ENCODE results near the gene PMEPA1. TPM values are rescaled to one million over a fixed set of nuclear protein-coding genes. Genes with fewer than 3 reads are reported as not detected.

PMEPA1 gene
- polyA plus RNA-seq, 1 donor = 18.9 TPM

GRCh38 chr20:57669632-57670031, 40.2 kb downstream of the PMEPA1 start:
- Histone ChIP-seq H3K27ac (ENCODE audit: low read length) (no peak overlapping the region), H3K4me1 (ENCODE audit: control insufficient read depth, insufficient read depth, low read length) (peaks cover 2% of the 10 kb centered on the region), H3K4me3 (ENCODE audit: low read length) (no peak overlapping the region), H3K27me3 (ENCODE audit: control insufficient read depth, insufficient read depth, low read length) (no peaks in the 10 kb centered on the region), H3K9me3 (ENCODE audit: control insufficient read depth, low read depth, low read length) (no peaks in the 10 kb centered on the region), H3K36me3 (ENCODE audit: control insufficient read depth, insufficient read depth, low read length) (no peaks in the 10 kb centered on the region)
- WGBS (ENCODE audit: insufficient coverage, low lambda C conversion rate) = no CpG with 5 or more reads among the region's 8 CpGs
- DNase-seq = no peak

- Histone ChIP-seq H3K9me3 (ENCODE audit: control insufficient read depth, low read depth, low read length) (no peaks in the 10 kb centered on the region), H3K4me3 (ENCODE audit: low read length) (no peak overlapping the region), H3K27ac (ENCODE audit: low read length) (no peak overlapping the region), H3K36me3 (ENCODE audit: control insufficient read depth, insufficient read depth, low read length) (no peaks in the 10 kb centered on the region), H3K4me1 (ENCODE audit: control insufficient read depth, insufficient read depth, low read length) (peaks cover 2% of the 10 kb centered on the region), H3K27me3 (ENCODE audit: control insufficient read depth, insufficient read depth, low read length) (no peaks in the 10 kb centered on the region)
- no CpG with 5 or more reads among the region's 18 CpGs for WGBS (ENCODE audit: insufficient coverage, low lambda C conversion rate)
- peak in 1 of 2 donors; percentile 25 for DNase-seq
Observed at GRCh38 chr20:57667924-57668782, 41.7 kb downstream of the PMEPA1 start.

- DNase-seq = no peak
- Histone ChIP-seq H3K36me3 (ENCODE audit: control insufficient read depth, insufficient read depth, low read length) (no peaks in the 10 kb centered on the region), H3K27ac (ENCODE audit: low read length) (no peak overlapping the region), H3K27me3 (ENCODE audit: control insufficient read depth, insufficient read depth, low read length) (no peaks in the 10 kb centered on the region), H3K9me3 (ENCODE audit: control insufficient read depth, low read depth, low read length) (no peaks in the 10 kb centered on the region), H3K4me1 (ENCODE audit: control insufficient read depth, insufficient read depth, low read length) (peaks cover 2% of the 10 kb centered on the region), H3K4me3 (ENCODE audit: low read length) (no peak overlapping the region)
- WGBS (ENCODE audit: insufficient coverage, low lambda C conversion rate) = no CpG with 5 or more reads among the region's 16 CpGs
Observed at GRCh38 chr20:57667388-57667787, 42.4 kb downstream of the PMEPA1 start.

DNA sequence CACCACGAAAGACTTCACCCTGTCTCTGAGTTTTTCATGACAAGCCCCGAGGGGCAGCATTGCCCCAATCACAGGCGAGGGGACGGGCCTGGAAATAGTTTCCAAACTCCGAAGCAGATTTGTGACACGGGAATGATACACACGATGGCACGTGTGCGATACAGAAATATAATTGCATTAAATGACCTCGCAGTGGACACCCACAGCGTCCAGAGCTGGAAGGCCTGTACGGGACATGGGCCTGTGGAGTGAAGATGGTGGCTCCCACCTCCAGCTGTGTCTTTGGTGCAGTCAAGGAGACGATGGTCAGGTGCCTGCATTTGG, 43.0 kb downstream of the PMEPA1 start:
- Histone ChIP-seq H3K36me3 (ENCODE audit: control insufficient read depth, insufficient read depth, low read length) (no peaks in the 10 kb centered on the region), H3K27ac (ENCODE audit: low read length) (no peak overlapping the region), H3K4me1 (ENCODE audit: control insufficient read depth, insufficient read depth, low read length) (peaks cover 2% of the 10 kb centered on the region), H3K27me3 (ENCODE audit: control insufficient read depth, insufficient read depth, low read length) (no peaks in the 10 kb centered on the region), H3K9me3 (ENCODE audit: control insufficient read depth, low read depth, low read length) (no peaks in the 10 kb centered on the region), H3K4me3 (ENCODE audit: low read length) (no peak overlapping the region)
- no CpG with 5 or more reads among the region's 13 CpGs for WGBS (ENCODE audit: insufficient coverage, low lambda C conversion rate)
- no peak for DNase-seq

- WGBS (ENCODE audit: insufficient coverage, low lambda C conversion rate) = no CpG with 5 or more reads among the region's 21 CpGs
- DNase-seq = no peak
- H3K27me3 ChIP-seq (ENCODE audit: control insufficient read depth, insufficient read depth, low read length) = no peaks in the 10 kb centered on the region
Observed at GRCh38 chr20:57666106-57666833, 43.5 kb downstream of the PMEPA1 start.

DNA sequence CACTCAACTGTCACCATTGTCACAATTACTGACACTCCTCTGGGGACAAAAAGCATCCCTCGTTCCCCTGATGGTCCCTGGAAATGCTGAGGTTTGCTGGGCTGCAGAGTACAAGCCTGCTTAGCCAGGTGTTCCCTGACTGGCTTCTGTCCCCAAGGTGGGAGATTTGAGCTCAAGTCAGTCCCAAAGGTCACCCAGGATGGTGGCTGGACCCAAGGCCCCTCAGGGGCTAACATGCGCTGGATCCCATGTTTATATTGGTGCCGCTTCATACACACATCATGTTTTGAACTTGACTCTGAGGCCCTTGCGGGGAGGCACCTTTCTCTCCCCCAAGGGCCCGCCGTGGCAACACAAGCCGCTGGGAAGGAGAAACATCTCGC, 44.2 kb downstream of the PMEPA1 start:
- no peak for DNase-seq
- no CpG with 5 or more reads among the region's 8 CpGs for WGBS (ENCODE audit: insufficient coverage, low lambda C conversion rate)
- no peaks in the 10 kb centered on the region for H3K27me3 ChIP-seq (ENCODE audit: control insufficient read depth, insufficient read depth, low read length)
- H3K9me3 ChIP-seq (ENCODE audit: control insufficient read depth, low read depth, low read length) = peaks cover 2% of the 10 kb centered on the region
- no peaks in the 10 kb centered on the region for H3K36me3 ChIP-seq (ENCODE audit: control insufficient read depth, insufficient read depth, low read length)
- H3K4me1 ChIP-seq (ENCODE audit: control insufficient read depth, insufficient read depth, low read length) = peaks cover 2% of the 10 kb centered on the region
- no peak overlapping the region for H3K4me3 ChIP-seq (ENCODE audit: low read length)
- no peak overlapping the region for H3K27ac ChIP-seq (ENCODE audit: low read length)

More at GRCh38 chr20:57666106-57666833, 43.5 kb downstream of the PMEPA1 start:
- Histone ChIP-seq H3K9me3 (ENCODE audit: control insufficient read depth, low read depth, low read length) (no peaks in the 10 kb centered on the region), H3K4me1 (ENCODE audit: control insufficient read depth, insufficient read depth, low read length) (peaks cover 2% of the 10 kb centered on the region), H3K36me3 (ENCODE audit: control insufficient read depth, insufficient read depth, low read length) (no peaks in the 10 kb centered on the region), H3K27ac (ENCODE audit: low read length) (no peak overlapping the region), H3K4me3 (ENCODE audit: low read length) (no peak overlapping the region)

DNA sequence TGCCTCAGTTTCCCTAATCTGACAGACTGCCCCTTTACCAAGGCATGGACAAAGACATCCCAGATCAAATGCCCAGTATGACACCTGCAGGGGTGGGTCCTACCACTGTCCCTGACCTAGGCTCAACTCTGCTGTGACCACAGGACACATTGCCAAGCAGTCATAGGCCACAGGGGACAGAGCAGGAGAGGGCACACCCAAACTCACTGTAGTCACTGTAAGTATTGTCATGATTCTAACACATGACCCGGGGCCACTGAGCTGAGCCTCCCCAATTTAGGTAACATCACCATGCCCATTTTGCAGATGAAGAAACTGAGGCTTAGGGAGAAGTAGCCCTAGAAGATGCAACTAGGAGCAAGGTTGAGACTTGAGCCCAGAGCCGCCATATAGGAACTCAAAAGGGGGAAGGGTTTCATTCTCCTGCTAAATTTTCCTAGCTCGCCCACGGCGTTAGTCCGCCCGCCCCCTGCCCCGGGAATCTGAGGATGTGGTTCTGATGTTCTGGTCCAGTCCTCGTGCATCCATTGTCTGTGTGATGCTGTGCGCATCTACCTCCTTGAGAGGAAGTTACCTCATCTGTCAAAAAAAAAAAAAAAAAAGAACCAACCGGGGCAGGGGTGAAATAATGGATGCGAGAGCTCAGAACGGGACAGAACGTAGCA, 44.8 kb downstream of the PMEPA1 start:
- Histone ChIP-seq H3K27ac (ENCODE audit: low read length) (no peak overlapping the region), H3K4me1 (ENCODE audit: control insufficient read depth, insufficient read depth, low read length) (peaks cover 2% of the 10 kb centered on the region), H3K4me3 (ENCODE audit: low read length) (no peak overlapping the region), H3K36me3 (ENCODE audit: control insufficient read depth, insufficient read depth, low read length) (no peaks in the 10 kb centered on the region), H3K27me3 (ENCODE audit: control insufficient read depth, insufficient read depth, low read length) (no peaks in the 10 kb centered on the region), H3K9me3 (ENCODE audit: control insufficient read depth, low read depth, low read length) (peaks cover 2% of the 10 kb centered on the region)
- WGBS (ENCODE audit: insufficient coverage, low lambda C conversion rate) = no CpG with 5 or more reads among the region's 14 CpGs
- DNase-seq = no peak

GRCh38 chr20:57664476-57664875, 45.3 kb downstream of the PMEPA1 start:
- Histone ChIP-seq H3K4me3 (ENCODE audit: low read length) (no peak overlapping the region), H3K4me1 (ENCODE audit: control insufficient read depth, insufficient read depth, low read length) (peaks cover 2% of the 10 kb centered on the region), H3K27me3 (ENCODE audit: control insufficient read depth, insufficient read depth, low read length) (no peaks in the 10 kb centered on the region), H3K36me3 (ENCODE audit: control insufficient read depth, insufficient read depth, low read length) (no peaks in the 10 kb centered on the region), H3K9me3 (ENCODE audit: control insufficient read depth, low read depth, low read length) (peaks cover 2% of the 10 kb centered on the region), H3K27ac (ENCODE audit: low read length) (no peak overlapping the region)
- WGBS (ENCODE audit: insufficient coverage, low lambda C conversion rate) = no CpG with 5 or more reads among the region's 20 CpGs
- DNase-seq = no peak

DNA sequence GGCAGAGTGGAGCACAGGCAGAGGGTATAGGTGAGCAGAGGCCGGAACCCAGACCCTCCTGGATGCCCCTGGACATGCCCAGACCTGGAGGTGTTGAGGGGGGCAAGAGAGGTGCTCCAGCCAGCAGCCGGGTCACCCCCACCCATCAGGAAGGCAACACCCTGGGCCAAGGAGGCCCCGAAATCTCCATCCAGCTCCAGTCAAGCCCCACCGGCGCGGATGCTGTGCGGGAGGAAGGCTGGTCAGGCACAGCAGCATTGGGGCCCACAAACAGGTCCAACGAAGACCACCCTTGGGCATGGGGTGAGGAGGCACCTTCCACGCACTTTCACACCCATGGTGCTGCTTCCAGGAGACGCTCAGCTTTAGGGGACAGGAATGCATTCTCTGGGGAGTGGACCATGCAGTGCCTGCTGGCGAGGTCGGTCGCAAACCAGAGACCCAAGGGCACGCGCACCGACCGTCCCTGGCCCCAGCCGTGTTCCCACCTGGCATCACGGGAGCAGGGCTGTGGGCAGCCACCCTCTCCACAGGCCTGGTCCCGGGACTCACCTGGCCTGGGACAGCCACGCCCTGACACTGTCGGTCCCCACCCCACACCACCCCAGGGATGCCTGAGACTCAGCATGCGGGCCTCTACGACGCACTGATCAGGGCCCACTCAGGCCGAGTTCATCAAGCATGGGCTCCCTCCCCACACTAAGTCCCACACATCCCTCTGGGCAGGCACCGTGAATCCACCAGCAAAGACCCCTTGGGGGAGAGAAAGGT, 45.9 kb downstream of the PMEPA1 start:
- no peak overlapping the region for H3K4me3 ChIP-seq (ENCODE audit: low read length)
- no peaks in the 10 kb centered on the region for H3K27me3 ChIP-seq (ENCODE audit: control insufficient read depth, insufficient read depth, low read length)
- WGBS (ENCODE audit: insufficient coverage, low lambda C conversion rate) = no CpG with 5 or more reads among the region's 27 CpGs
- DNase-seq = no peak
- H3K9me3 ChIP-seq (ENCODE audit: control insufficient read depth, low read depth, low read length) = peaks cover 2% of the 10 kb centered on the region
- H3K36me3 ChIP-seq (ENCODE audit: control insufficient read depth, insufficient read depth, low read length) = peaks cover 5% of the 10 kb centered on the region
- no peak overlapping the region for H3K27ac ChIP-seq (ENCODE audit: low read length)
- H3K4me1 ChIP-seq (ENCODE audit: control insufficient read depth, insufficient read depth, low read length) = peaks cover 2% of the 10 kb centered on the region

DNA sequence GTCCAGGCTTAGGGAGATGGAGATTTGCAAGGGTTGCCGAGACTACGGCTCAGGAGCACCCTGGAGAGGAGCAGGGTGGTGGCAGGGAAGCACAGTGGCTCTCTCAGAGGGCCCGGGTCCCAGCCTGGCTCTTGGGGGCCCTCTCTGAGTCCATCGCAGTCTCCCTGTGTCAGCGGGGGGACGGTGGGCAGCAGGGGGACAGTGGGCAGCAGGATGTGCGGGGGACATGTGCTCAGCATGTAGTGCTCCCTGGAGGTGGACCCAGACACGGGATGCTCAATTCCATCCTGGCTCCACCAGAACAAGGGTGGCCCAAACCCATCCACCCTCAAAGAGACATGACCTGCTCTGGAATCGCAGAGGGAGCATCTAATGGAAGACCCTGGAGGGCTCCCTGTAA, 46.6 kb downstream of the PMEPA1 start:
- DNase-seq = no peak

More for the DNA sequence above, 46.6 kb downstream of the PMEPA1 start:
- Histone ChIP-seq H3K27ac (ENCODE audit: low read length) (no peak overlapping the region), H3K4me1 (ENCODE audit: control insufficient read depth, insufficient read depth, low read length) (peaks cover 2% of the 10 kb centered on the region), H3K36me3 (ENCODE audit: control insufficient read depth, insufficient read depth, low read length) (peaks cover 11% of the 10 kb centered on the region), H3K4me3 (ENCODE audit: low read length) (no peak overlapping the region), H3K9me3 (ENCODE audit: control insufficient read depth, low read depth, low read length) (peaks cover 2% of the 10 kb centered on the region), H3K27me3 (ENCODE audit: control insufficient read depth, insufficient read depth, low read length) (no peaks in the 10 kb centered on the region)
- no CpG with 5 or more reads among the region's 9 CpGs for WGBS (ENCODE audit: insufficient coverage, low lambda C conversion rate)

All from large intestine (tissue), 3 donors.